Colonic mucosa (tissue), 4 donors: ENCODE measurements around the gene TERC. TPM values are rescaled to one million over a fixed set of nuclear protein-coding genes. Genes with fewer than 3 reads are reported as not detected.

Source experiments
- DNase-seq: peaks from one replicate; pipeline ENCODE4 v3.0.0-alpha.2; 2020
- H3K27ac ChIP-seq: fragments of 200-600 bp; one replicate; pipeline ENCODE4 v1.8.0; 2021
- H3K27me3 ChIP-seq: fragments of 200-600 bp; one replicate; pipeline ENCODE4 v1.8.0; 2021
- H3K36me3 ChIP-seq: fragments of 200-600 bp; one replicate; pipeline ENCODE4 v1.8.0; 2021
- H3K4me1 ChIP-seq: fragments of 200-600 bp; one replicate; pipeline ENCODE4 v1.8.0; 2021; ENCODE audit warnings: mild to moderate bottlenecking
- H3K4me3 ChIP-seq: fragments of 200-600 bp; one replicate; pipeline ENCODE4 v1.8.0; 2021
- H3K9ac ChIP-seq, 2 donors: one replicate each; pipeline ENCODE4 v1.7.0; 2013; ENCODE audit warnings: control low read depth in 2 of 2, low read depth in 2 of 2, low read length in 2 of 2
- H3K9me3 ChIP-seq: fragments of 200-600 bp; one replicate; pipeline ENCODE4 v1.8.0; 2021
- intact Hi-C: fragments of 100-400 bp; cut with DNase I; formaldehyde crosslinking; loops from one replicate; pipeline ENCODE4 v1.14.1; 2022
- total RNA-seq, 2 donors: library from RNA; stranded (reverse); fragmentation: NEBNext Ultra II Directional in 1 of 2; extraction: Animal tissue kit (Norgen Biotek cat#: 25700) in 1 of 2; gene quantifications; one replicate each; pipeline ENCODE4 v1.2.1, GENCODE V29; 2021
- TF ChIP-seq, protein P1 (sequence below): fragments of 200-600 bp; IDR thresholded peaks from one replicate; pipeline ENCODE4 v1.8.0; 2022; ENCODE audit warnings: antibody characterized with exemption, mild to moderate bottlenecking
- donor health status: healthy.
- donor health status: DM: no; HTN: no; CAD: no.
- donor health status: DM: no; HTN: no; CAD: no.

Gene TERC
- total RNA-seq, 2 donors from 2014 or later: 5.5 to 9.6 TPM

DNA sequence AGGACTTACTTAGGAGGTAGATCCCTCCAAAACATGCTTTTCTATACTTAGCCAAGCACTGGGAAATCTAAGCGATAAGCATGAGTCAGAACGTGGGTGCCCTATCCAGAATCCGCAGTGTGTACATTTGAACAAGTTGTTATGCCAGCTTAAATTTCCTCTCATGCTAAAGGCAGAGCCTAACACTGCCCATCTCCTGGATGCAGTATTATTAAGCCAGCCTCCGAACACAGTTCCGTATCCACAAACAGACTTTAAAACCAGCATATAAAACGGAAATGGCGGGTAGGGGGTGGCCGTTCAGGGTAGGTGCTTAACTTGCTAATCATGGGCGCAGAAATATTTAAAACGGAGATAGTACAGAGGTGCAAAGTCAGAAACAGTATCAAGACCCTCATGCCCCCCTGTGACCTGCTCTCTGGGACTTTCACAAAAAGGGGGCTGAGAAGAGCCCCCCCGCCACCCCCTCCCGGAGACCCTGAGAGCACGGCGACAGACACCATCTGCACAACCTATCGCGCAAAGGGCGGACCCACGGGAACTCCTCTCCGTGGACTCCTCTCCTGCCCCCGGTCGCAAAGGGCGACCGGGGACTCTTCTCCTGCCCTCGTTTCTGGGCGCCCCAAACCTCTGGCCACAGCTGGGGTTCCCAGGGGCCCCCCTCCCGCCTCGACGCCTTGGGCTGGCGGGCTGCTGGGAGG lies 46.9 kb upstream of the TERC start:
- peak overlapping the region; percentile 38 to 74 for H3K9ac ChIP-seq
- TF ChIP-seq, protein P1, sequence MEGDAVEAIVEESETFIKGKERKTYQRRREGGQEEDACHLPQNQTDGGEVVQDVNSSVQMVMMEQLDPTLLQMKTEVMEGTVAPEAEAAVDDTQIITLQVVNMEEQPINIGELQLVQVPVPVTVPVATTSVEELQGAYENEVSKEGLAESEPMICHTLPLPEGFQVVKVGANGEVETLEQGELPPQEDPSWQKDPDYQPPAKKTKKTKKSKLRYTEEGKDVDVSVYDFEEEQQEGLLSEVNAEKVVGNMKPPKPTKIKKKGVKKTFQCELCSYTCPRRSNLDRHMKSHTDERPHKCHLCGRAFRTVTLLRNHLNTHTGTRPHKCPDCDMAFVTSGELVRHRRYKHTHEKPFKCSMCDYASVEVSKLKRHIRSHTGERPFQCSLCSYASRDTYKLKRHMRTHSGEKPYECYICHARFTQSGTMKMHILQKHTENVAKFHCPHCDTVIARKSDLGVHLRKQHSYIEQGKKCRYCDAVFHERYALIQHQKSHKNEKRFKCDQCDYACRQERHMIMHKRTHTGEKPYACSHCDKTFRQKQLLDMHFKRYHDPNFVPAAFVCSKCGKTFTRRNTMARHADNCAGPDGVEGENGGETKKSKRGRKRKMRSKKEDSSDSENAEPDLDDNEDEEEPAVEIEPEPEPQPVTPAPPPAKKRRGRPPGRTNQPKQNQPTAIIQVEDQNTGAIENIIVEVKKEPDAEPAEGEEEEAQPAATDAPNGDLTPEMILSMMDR: no peak
- no peaks in the 10 kb centered on the region for H3K36me3 ChIP-seq
- peak; percentile 24 for DNase-seq
- no peaks in the 10 kb centered on the region for H3K4me1 ChIP-seq
- intact Hi-C loops: no loop called here
- H3K27me3 ChIP-seq: no peaks in the 10 kb centered on the region
- peak overlapping the region; percentile 32 for H3K27ac ChIP-seq
- H3K4me3 ChIP-seq: peak overlapping the region; percentile 57
- H3K9me3 ChIP-seq: no peaks in the 10 kb centered on the region

DNA sequence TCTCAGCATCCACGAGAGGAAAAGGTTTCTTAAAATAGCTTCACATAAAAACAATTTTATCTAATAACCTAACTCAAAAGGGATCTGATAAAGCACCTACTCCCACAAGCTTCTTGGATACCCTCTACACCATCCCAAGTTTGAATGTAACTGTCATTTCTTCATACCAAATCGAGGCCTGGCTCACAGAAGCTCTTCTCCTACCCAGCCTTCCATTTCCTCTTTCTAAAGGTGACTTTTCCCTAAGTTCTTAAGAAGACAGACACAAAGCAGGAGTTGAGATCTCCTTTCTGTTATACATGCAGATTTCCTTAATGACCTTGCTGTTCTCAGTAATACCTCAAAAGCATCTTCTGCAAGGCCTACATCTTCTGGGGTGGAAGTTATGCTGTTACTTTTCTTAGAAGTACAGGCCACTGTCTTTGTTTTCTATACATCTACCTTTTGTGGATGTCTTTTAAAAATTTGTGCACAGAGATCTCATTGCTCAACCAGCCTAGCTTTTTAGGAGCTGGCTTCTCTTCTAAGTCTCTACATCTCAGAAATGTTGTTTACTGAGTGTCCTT lies 44.5 kb upstream of the TERC start:
- no peak overlapping the region for H3K4me3 ChIP-seq
- no peak for DNase-seq
- H3K27me3 ChIP-seq: no peaks in the 10 kb centered on the region
- intact Hi-C loops: no loop called here
- TF ChIP-seq, protein P1: no peak
- H3K4me1 ChIP-seq: no peaks in the 10 kb centered on the region
- H3K9ac ChIP-seq: no peak overlapping the region
- no peaks in the 10 kb centered on the region for H3K9me3 ChIP-seq
- no peak overlapping the region for H3K27ac ChIP-seq
- no peaks in the 10 kb centered on the region for H3K36me3 ChIP-seq

DNA sequence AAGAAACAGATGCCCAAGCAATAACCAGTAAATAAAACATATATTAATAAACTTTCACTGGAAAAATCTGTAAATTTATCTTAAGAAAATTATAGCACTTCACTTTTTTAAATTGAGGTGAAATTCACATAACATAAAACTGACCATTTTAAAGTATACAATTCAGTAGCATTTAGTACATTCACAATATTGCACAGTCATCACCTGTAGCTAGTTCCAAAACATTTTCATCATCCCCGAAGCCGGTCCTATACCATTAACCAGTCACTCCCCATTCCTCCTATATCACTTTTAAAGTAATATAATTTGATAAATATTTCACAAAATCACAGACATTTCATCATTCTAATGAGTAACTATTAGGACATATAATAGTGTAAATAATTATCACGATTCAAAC lies 39.8 kb upstream of the TERC start:
- Histone ChIP-seq H3K36me3 (no peaks in the 10 kb centered on the region), H3K27ac (no peak overlapping the region), H3K9me3 (no peaks in the 10 kb centered on the region), H3K4me3 (no peak overlapping the region), H3K4me1 (no peaks in the 10 kb centered on the region), H3K9ac (no peak overlapping the region), H3K27me3 (no peaks in the 10 kb centered on the region)
- TF ChIP-seq, protein P1: no peak
- DNase-seq: no peak
- intact Hi-C loops: no loop called here

DNA sequence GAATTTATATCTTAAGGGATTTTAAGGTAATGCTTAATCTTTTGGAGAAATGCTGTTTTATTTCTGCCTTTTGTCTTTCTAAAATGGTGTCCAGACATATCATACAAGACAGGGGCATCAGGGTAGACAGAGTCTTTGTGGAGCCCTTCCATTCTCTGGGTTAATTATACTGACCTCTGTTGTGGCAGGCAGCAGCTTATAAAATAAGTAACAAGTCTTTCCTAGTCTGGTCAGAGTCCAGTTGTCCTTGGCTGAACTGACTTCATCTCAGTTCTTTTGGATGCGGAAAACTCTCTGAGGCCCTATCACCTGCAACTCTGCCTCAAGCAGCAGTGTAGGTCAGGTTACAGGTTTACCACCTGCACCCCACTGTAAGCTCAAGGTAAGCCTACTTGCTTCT lies 27.5 kb upstream of the TERC start:
- Histone ChIP-seq H3K36me3 (no peaks in the 10 kb centered on the region), H3K4me1 (no peaks in the 10 kb centered on the region), H3K9me3 (no peaks in the 10 kb centered on the region), H3K27me3 (no peaks in the 10 kb centered on the region), H3K4me3 (no peak overlapping the region), H3K27ac (no peak overlapping the region), H3K9ac (no peak overlapping the region)
- TF ChIP-seq, protein P1: no peak
- intact Hi-C loops: no loop called here
- no peak for DNase-seq

DNA sequence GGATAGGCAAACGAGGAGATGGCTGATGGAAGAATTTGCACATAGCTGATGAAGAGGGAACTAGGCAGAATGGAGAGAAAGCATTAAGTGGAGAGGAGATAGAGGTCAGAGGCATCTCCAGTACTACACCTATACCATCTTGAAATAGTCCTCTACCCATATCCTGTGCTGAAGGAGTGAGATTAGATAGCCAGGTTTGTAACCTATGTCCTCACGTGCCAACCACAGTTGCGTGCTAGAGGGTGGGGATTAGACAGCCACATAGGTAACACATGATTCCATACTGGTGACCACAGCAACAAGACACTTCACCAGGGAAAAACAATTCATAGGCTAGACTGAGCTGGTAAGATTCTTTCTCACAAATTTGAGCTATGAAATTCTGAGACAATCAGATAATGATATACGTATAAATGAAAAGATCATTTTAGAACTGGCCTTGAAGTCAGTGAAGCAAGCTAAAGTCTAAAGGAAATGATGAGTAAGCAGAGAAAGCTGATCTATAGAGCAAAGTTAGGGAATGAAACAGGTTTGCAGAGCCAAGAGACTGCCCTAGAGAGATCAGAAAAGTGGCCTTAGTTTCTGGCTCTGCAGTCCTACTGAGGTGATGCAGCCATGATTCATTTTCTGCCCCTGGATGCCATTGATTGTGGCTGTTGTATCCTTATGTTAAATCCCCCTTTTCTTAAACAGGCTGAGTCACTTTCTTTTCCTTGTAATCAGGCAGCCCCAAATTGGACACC lies 26.0 kb upstream of the TERC start:
- Histone ChIP-seq H3K4me1 (no peaks in the 10 kb centered on the region), H3K36me3 (peaks cover 6% of the 10 kb centered on the region), H3K27me3 (no peaks in the 10 kb centered on the region), H3K9me3 (no peaks in the 10 kb centered on the region), H3K4me3 (no peak overlapping the region), H3K9ac (no peak overlapping the region), H3K27ac (no peak overlapping the region)
- TF ChIP-seq, protein P1: no peak
- intact Hi-C loops: no loop called here
- DNase-seq: no peak
